HG03159 (cell line): ENCODE data around the gene RBSN.
"Not testable (repeated sequence)": the region's sequence is repeated elsewhere in the genome, so short reads cannot be mapped to it uniquely, and the experiment has no call there.

Experiments used
- ATAC-seq: cut with Tn5 transposase; IDR thresholded peaks from one replicate; pipeline ENCODE4 v1.9.1; 2021; ENCODE audit warnings: mild to moderate bottlenecking, moderate library complexity; ENCODE audit not compliant: unreplicated experiment

Gene RBSN

DNA sequence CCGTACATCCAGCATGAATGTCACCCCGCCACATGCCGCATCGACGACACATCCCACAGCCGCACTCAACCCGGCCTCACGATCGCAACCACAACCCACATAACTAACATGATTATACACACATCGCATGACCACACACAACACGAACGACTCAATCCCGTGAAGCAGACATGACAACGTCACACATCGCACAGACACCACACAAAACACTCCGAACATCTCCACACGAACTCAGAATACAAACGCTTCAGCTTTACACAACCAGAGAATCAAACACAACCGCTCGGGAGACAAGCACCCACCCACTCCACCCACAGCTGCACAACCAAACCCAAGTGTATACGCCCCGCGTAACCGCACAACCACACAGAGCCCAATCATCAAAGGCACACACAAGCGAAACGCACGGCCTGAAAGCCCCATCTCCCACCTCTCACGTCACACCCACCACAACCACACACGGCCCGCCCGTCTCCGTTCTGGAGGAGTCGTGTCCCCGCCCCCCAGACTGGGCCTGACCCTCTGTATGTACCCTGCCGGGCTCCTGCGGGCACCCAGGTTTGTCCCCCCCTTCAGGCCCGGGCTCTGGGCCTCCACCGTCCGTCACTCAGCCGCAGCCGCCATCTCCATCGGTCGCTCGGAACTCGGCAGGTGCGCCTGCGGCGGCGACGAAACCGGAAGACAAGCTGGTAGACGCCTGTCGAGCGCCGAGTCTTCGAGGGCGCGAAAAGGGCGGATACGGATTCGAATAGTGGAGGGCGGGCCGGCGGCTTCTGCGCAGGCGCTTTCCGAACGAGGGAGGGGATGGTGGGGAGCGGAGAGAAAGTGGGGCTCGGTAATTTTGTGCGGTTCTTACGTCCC is at the start of gene RBSN:
RBSN (minus strand) TSS at position 646 of the 861 bp plus-strand sequence. CDS start 3,028 bp downstream, outside the sequence.
- peak; percentile 83 for ATAC-seq

DNA sequence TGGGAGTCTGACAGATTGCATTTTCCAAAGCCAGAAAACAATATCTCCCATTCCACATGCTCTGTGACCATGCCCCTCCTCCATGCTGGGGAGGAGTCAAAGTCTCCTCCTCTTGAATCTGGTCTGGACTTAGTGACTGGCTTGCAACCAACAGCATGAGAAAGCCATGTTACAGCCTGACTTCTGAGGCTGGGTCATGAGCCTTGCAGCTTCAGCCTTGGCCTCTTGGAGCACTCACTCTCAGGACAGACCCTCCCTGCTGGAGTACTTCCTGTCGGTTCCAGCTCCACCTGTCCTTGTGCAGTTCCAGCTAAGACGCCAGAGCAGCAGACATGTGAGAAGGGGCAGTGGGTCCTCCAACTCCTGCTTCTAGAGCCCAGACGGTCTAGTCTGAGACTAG is 49.7 kb upstream of the RBSN start:
- ATAC-seq, result no peak

DNA sequence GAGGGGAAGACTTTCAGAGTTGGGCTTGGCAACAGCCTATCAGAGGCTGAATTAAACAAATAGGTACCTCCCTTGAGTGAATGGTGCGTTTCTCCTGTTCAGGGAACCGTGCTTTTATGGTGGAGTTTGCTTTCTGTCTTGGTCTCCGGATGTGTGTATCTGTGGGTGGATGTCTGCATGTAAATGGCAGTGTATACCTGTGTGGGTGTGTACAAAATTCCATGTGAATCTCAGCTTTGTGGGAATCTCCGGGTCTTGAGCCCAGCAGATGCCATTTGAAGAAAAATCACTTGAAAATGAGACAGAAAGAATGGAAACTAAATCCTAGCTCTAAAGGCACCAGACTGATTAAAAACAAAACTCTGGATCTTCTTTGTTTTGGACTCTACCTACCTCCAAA is 37.9 kb upstream of the RBSN start:
- ATAC-seq, result not testable (repeated sequence)

DNA sequence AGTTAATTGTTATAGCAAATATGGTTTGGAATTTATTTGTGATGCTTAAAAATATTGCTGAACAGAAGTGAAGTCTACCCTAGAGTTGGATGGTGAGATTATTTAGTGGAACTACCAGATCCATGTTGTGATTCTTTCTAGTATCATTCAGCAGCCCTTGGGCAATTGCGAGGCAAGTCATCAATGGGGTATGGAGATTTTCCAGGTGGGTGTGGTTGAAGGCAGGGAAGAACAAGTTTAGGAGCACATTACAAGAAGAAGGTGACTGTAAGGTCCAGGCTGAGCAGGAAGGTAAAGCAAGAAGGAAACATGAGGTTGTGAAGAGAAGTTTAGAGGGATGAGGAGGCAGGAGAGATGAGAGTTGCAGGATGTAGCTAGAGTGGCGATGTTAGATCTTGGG is 36.0 kb upstream of the RBSN start:
- not testable (repeated sequence) for ATAC-seq

DNA sequence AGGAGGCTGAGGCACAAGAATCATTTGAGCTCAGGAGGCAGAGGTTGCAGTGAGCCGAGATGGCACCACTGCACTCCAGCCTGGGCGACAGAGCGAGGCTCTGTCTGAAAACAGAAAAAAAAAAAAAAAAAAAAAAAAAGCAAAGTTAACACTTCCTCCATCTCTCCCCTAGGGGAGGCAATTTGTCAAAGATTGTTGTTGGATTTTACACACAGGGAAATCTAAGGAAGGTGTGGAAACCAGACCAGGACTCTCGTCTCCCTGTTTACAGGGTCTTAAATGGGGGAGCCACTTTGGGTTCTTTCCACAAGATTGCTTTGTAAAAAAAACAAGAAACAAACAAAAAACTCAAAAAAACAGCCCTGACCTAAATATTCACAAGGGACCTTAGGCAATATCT is 29.5 kb upstream of the RBSN start:
- ATAC-seq, result not testable (repeated sequence)

DNA sequence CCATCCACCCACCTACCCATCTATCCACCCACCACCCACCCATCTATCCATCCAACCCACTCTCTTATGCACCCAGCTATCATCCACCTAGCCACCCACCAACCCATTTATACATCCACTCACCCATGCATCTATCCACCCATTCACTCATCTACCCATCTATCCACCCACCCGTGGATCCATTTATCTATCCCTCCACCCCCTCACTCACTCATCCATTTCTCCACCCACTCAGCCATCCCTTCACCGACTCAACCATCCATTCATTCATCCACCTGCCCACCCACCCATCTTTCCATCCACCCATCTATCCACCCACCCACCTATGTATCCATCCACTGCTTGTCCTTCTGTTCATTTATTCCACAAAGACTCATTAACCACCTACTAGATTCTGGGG is 28.0 kb upstream of the RBSN start:
- ATAC-seq, result not testable (repeated sequence)

DNA sequence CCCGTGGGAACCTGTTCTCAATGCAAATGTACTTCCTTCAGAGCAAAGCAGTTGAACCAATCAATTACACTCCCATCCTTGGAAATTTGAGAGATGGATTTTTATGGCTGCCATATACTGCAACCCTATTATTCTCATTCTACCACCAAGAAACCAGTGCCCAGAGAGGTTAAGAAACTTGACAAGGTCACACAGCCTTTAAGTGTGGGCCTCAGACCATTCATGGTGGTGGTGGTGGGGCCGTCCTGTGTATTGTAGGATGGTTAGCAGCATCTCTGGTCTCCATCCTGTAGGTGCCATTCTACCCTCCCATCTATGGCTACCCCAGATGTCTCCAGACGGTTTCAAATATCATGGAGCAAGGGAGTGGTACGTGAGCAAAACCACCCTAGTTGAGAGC is 23.4 kb upstream of the RBSN start:
- no peak for ATAC-seq

DNA sequence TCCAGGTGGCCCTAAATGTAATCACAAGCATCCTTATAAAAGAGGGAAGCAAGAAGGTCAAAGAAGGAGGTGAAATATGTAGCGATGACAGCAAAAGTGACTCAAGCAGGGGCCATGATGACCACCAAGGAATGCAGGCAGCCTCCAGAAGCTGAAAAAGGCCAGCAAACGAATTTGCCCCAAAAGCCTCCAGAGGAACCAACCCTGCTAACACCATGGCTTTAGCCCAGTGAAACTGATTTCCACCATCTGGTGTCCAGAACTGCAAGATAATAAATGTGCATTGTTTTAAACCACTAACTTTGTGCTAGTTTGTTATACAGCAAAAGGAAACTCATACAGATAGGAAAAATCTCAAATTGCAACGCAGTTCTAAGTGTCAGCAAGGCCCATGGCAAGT is 23.0 kb upstream of the RBSN start:
- ATAC-seq, result no peak

DNA sequence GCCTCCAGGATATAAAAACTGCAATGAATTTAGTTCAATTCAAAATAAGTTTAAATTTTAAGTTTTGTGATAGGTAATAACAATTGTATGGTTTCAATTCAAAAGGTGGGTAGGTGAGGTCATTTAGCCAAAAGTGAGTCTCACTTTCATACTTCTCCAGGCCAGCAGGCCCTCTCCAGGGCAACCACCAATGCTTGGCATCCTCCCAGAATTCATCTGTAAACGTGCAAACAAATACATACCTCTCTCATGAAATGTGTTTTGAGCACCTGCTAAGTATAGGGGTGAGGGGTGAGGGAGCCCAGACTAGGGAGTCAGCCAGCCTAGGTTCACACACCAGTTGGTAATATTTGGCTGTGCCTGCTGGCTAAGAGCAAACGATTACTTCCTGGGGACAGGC is 22.0 kb upstream of the RBSN start:
- peak; percentile 53 for ATAC-seq

DNA sequence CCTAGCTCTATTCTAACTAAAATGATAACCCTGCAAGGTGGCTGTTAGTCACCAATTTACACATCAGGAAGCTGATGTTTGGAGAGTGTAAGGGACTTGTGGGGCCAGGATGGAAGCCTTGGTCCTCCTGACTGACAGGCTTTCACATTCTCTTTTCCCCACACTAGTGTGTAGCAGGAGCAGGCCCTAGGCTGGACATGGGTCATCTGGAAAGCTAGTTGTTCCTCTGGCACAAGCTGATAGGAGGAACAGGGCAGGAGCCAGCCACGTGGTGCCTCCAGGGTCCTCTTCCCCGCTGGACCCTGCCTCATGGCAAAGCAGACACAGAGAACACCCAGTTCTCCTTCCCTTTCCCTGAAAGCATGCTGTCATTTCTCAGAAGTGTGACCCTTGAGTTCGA is 18.1 kb upstream of the RBSN start:
- ATAC-seq, result no peak

DNA sequence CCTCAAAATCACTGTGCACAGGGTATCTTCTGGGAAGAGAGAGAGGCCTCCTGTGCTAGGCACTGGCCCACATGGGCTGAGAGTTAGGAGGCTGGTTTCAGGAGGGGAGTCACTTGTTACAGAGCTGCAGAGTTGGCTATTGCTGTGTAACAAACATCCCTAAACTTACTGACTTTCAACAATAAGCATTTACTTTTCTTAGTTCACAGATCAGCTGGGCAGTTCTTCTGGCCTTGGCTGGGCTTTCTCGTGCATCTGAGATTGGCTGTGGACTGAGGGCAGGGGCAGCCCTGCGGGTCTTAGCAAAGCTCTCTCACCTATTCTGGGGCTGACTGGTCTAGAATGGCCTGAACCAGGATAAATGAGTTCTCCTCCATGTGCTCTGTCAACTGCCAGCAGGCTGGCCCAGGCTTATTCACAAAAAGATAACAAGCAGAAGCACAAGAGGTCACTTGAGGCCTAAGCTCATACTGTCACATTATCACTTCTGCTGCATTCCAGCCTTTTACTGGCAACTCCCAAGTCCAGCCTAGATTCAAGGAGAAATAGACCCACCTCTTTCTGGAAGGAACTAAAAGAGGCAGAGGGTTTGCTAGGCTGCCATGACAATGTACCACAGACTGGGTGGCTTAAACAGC is 17.2 kb upstream of the RBSN start:
- no peak for ATAC-seq

DNA sequence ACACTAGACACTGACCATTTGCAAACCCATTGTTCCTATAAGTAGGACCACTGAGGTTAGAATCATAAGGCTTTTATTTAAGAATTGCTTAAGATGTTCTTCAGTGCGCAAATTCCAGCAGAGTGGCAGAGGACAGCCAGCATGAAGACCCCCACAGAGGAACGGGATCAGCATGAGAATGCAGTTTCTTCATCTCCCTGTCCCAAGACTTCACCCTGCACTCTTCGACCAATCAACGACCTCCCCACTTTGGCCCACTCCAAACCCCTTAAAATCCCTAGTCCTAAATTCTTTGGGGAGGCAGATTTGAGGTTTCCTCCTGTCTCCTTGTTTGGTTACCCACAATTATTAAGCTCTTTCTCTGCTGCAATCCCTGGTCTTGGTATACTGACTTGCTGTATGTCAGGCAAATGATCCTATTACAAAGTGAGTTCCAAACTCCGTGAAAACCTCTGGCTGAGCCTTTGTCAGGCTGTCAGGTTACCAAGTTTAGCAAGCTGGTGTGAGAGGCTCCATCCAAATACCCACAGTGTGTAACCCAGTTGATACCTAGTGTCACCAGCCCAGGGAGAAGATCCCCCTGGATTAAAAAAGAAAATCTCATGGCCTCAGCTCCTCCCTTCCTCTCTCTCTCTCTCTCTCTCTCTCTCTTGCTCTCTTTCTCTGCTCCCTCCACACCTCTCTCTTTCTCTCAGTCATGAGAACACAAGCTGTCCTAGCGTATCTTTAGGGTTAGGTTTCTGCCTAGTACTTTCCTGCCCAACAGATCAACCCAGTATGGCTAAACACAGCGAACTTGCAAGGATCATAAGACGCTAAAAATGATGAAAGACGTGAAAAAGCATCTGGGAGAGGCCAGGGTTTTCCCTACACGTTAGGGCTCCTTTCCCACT is 15.8 kb upstream of the RBSN start:
- no peak for ATAC-seq

DNA sequence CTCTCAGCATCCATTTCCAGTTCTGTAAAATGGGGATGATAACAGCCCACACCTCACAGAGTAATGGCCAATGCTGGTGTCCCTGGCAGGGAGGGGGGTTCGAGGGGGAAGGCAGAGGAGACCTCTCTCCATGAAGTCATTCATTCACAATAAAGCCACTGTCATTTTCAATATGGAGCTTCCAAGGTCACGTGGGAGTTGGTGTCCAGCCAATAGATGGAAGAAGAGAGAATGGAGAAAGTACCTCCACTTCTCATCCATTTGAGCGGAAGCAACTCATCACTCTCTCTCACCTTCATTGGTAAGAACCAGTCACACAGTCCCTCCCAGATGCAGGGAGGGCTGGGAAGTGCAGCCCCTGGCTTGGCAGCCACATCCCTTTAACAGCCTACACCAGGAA is 14.9 kb upstream of the RBSN start:
- ATAC-seq, result no peak

DNA sequence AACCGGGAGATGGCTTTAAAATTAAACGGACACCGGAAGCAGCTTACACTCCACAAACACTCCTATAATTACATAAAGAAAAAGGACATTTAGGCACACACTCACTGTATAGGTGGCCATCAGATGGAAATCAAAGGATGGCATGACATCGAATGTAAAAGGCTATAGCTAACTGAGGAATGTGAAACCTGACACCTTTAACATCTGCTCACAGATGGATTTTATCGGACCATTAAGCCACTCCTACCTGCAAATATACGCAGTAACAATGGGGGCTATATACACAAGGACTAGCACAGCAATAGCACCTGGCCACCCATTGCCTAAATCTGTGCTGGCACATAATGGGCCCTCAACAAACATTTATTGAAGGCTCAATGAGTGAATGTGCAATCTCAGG is 14.5 kb upstream of the RBSN start:
- no peak for ATAC-seq

DNA sequence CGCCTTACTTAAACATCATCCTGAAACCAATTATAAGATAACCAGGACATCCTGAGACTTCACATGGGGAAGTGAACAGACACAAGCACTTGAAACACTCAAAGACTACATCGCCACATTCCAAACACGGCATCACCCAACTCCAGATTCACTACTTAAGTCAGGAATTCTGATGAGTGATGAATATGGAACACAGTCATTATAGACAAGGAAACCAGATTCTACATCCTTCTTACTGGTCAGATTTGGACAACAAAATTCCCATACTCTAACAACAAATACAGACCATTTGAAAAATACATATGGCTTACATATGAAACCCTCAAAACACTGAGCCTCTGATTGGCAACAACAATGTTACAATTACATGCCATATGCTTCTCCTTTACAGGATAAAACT is 13.1 kb upstream of the RBSN start:
- no peak for ATAC-seq

DNA sequence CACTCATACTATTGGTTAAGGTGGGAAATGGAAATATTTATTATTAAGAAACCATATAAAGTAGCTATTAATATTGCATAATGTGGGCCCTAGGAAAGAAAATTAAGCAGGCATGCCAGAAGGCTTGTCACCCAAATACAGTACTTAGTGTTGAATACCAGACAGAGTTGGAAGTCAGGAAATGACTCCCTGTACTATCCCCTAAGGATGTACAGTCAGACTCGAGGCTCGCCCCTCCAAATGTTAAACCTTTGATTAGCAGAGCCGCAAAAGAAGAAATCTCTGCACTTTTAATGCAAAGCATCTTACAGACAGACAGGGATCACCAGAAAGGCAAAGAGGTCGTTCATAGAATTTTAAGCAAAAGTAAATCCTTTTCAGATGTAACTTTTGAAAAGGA is 11.3 kb upstream of the RBSN start:
- no peak for ATAC-seq

DNA sequence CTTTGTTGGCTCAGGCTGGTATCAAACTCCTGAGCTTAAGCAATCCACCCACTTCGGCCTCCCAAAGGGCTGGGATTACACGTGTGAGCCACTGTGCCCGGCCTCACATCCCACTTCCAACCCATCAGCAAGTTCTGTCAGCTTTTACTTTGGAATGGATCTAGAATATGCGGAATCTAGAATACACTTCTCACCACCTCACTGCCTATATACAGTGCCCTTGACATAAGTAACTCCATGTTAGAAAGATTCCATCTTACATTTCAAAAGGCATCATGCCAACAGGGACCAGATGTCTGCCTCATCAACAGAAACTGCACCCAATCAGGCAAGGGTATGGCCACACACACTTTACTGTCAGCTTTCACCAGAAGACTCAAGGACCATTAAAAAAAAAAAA is 9.9 kb upstream of the RBSN start:
- no peak for ATAC-seq

DNA sequence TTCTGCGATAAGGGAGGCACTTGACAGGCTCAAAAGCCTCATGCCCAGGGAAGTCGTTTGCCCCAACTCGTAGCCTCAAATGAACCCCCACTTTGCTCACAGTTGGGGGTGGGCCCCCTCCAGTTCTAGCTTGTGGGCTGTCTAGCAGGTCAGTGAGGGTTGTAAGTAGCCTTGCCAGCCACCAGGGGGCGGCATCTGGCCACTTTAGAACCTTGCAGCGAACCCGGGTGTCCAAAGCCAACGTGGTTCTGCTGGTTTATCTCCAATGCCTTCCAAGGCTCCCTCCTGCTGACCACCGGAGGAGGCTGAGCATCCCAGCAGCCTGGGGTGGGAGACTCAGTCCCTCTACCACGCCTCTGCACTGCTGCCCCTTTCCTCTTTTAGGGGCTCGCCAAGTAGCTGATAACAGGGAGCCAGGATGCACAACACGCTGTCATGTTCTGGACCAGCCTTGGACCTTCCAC is 9.2 kb upstream of the RBSN start:
- ATAC-seq, result peak; percentile 77

DNA sequence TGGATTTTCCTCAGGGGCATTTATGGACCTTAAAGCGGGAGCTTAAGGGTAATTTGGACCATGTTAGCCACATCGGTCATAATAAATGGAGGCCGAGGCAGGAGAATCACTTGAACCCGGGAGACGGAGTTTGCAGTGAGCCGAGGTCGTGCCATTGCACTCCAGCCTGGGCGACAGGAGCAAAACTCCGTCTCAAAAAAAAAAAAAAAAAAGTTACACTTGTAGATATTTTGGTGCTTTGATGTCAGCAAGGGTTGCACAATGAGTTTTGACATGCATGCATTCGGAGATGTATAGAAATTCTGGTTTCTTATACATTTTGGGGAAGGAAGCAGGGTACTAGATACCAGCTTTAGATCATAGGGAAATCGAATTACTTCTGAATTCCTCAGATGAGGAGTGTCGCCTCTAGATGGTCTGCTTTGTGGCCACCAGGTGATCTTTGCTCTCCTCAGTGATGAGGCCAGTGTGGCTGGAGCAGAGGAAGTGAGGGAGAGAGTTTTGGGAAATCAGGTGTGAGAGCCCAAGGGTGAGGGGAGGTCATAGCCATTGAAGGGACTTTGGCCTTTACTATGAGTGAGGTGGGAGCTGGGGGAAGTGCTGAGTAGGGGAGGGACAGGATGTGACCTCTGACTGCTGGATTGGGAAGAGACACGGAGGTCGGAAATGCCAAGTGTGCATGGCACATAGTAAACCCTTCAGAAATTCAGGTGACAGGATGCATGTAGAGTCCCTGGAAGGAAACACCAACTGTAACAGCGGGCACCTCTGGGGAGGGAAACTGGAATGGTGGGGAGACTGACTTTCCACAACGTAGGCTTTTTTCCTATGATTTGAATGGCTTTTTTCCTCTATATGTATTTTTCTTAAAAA is 8.4 kb upstream of the RBSN start:
- ATAC-seq, result no peak

DNA sequence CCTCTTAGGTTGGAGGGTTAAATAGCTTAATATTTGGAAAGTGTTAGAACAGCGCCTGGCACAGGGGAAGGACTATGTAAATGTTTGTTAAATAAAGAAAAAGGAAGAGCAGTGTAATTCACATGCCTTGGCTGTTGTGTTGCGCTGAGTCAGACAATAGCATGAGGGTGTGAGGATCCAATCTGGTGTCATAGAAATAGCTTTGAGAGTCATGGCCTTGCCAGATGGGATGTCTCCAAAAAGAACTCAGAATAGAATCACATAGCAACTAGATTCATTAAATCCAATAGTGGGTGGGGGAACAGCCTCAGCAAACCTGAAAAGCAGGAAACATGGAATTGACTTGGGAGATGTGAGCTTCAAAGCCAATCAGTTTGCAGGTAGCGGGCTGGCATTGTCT is 3.9 kb upstream of the RBSN start:
- ATAC-seq, result no peak
